Activated CD8-positive, alpha-beta memory T cell treated with anti-CD3 and anti-CD28 coated beads for 48 hours (primary cell): ENCODE data around the gene DGCR2.
"Not testable (repeated sequence)": the region's sequence is repeated elsewhere in the genome, so short reads cannot be mapped to it uniquely, and the experiment has no call there.

Experiments
- DNase-seq, 3 experiments: peaks; one replicate each; pipeline ENCODE4 v3.0.0-alpha.2; 2020; ENCODE audit warnings: low read depth in 2 of 3, low spot score in 2 of 3

Gene DGCR2

DNA sequence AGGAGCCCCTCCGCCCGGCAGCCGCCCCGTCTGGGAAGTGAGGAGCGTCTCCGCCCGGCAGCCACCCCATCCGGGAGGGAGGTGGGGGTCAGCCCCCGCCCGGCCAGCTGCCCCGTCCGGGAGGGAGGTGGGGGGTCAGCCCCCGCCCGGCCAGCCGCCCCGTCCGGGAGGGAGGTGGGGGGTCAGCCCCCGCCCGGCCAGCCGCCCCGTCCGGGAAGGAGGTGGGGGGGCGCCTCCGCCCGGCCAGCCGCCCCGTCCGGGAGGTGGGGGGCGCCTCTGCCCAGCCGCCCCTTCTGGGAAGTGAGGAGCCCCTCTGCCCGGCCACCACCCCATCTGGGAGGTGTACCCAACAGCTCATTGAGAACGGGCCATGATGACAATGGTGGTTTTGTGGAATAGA lies 37.6 kb downstream of the DGCR2 start:
- not testable (repeated sequence) for DNase-seq

DNA sequence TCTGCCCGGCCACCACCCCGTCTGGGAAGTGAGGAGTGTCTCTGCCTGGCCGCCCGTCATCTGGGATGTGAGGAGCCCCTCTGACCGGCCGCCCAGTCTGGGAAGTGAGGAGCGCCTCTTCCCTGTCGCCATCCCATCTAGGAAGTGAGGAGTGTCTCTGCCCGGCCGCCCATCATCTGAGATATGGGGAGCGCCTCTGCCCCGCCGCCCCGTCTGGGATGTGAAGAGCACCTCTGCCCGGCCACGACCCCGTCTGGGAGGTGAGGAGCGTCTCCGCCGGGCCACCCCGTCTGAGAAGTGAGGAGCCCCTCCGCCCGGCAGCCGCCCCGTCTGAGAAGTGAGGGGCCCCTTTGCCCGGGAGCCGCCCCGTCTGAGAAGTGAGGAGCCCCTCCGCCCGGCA lies 38.1 kb downstream of the DGCR2 start:
- DNase-seq, result not testable (repeated sequence)

DNA sequence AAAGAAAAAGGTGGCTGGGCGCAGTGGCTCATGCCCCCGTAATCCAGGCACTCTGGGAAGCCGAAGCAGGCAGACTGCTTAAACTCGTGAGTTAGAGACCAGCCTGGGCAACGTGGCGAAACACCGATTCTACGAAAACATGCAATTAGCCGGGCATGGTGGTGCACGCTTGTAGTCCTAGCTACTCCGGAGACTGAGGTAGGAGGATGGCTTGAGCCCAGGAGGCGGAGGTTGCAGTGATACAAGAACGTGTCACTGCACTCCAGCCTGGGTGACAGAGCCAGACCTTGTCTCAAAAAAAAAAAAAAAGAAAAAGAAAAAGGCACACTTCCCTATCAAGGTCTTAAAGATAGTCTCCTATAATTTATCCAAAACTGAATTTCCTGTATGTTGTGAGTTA lies 39.4 kb downstream of the DGCR2 start:
- no peak for DNase-seq

DNA sequence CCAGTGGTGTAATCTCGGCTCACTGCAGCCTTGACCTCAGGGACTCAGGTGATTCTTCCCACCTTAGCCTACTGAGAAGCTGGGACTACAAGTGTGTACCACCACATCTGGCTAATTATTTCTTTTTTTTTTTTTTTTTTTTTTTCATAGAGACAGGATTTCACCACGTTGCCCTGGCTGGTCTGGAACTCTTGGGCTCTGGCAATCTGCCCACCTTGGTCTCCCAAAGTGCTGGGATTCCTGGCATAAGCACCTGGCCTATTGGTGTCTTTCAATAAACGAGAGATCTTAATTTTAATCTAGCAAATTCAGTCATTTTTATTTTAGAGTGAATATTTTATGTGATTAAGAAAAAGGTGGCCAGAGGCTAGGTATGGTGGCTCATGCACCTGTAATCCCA lies 40.1 kb downstream of the DGCR2 start:
- DNase-seq, result no peak

DNA sequence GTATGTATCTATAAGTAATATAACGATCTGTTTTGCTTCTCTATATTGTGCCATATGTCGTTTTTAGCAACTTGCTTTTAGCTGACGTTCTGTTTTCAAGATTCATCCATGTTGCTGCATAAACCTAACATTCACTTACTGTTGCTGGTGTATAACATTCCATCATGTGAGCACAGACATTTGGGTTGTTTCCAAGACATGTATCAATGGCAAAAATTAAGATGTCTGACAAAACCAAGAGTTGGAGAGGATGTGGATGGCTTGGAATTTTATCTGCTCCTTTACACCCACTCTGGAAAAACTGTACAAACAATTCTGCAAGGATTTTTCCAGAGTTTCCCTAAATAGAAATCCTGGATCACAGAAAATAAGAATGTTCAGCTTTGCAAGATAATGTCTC lies 40.9 kb downstream of the DGCR2 start:
- DNase-seq, result no peak

DNA sequence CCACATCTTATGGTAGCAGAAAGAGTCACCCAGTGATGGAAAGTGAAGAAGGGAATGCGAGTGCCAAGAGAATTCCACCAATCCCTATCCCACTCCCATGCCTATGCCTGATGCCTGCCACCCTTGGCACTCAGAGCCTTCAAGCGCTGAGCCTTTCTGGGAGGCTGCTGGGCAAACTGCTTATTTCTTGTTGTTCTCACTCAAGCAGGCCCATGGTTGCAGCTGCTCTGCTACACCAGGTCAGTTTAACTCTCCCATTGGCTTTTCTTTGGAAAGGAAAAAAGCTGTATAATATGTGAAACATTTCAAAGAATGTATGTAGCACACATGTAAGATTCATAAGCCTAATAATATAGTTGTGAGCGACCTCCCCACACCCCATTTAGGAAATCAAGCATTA lies 41.4 kb downstream of the DGCR2 start:
- no peak for DNase-seq

DNA sequence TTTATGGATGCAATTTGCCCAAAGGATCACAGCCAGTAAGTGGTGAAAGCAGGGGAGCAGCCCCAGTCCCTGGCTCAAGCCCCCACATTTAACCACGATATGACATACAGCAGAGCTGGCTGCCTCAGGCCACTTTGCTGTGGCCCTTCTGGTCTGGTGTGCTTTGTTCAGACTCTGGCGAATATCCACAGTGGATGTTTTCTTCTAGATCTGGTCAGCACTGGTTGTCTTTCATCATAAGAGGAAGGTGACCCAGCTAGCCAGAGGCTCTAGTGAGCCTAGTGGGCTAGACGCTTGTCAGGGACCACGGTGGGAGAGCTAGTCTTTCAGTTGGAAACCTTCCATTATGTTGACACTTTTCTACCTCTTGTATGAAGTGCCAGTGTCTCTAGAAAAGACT lies 42.5 kb downstream of the DGCR2 start:
- DNase-seq, result no peak

DNA sequence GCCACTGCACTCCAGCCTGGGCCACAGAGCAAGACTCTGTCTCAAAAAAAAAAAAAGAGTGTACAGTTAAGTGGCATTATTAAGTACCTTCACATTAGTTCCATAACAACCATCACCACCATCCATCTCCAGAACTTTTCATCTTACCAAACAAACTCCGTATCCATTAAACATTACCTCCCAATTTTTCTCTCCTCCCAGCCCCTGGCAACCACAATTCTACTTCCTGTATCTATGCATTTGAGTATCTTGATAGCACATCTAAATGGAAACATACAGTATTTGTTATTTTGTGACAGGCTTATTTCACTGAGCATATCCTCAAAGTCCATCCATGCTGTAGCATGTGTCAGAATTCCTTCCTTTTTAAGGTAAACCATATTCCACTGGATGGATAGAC lies 46.8 kb downstream of the DGCR2 start:
- DNase-seq, result no peak

DNA sequence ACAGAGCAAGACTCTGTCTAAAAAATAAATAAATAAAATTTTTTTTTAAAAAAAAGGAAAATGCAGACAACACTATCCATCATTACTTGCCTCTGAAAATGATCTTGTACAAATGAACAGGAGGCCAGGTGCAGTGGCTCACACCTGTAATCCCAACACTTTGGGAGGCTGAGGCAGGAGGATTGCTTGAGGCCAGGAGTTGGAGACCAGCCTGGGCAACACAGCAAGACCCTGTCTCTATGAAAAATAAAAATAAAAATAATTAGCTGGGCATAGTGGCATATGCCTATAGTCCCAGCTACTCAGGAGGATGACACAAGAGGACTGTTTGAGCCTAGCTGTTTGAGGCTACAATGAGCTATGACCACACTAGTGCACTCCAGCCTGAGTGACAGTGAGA lies 49.4 kb downstream of the DGCR2 start:
- not testable (repeated sequence) for DNase-seq

DNA sequence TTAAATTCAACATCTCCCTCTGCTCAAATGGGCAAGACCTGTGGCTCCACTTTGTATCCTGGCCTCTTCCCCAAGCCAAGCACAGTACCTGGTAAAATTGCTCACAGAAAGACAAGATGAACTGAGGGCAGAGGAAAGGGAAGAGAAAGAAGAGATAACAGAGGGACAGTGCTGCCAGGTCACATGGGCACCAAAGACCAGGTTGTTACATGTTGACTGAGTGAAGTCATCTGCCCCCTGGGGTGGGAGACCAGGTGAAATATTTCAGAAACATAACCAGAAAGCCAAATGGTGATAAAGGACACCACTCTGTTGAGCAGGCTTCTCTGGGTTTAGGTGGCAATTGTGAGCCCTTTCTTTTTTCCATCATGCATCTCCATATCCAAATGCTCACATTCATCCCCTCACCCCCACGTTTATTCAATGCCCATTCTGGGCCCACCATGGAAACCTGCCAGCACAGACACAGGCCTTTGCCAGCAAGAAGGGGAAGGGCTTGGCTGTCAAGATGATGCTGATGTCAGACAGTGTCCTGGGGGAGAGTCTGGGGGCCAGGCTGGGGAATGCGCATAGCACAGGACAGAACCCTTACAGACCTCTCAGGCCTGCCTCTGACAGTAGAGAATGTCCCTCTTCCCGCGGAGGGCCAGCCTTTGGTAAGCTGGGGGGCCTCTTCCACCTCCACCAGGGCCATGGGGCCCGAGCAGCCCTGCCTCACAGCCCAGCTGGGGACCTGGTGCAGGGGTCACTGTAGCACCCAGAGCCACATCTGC lies 51.6 kb downstream of the DGCR2 start:
- DNase-seq, result no peak

DNA sequence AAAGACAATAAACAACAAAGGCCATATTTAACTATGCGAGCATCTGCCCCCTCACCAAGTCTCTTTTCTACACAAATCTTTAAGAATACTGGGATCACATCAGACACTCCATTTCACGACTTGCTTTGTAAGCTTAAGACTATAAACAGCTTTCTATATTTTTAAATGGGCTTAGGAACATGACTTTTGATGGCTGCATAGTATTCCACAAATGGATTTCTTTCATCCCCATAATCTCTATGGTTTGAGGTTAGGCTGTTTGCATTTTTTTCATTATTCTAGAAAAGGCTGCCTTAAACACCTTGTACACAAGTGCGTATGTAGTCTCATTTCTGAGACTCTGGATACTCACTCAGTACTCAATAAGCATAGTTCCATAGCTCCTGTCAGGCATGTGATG lies 52.8 kb downstream of the DGCR2 start:
- DNase-seq, result no peak

DNA sequence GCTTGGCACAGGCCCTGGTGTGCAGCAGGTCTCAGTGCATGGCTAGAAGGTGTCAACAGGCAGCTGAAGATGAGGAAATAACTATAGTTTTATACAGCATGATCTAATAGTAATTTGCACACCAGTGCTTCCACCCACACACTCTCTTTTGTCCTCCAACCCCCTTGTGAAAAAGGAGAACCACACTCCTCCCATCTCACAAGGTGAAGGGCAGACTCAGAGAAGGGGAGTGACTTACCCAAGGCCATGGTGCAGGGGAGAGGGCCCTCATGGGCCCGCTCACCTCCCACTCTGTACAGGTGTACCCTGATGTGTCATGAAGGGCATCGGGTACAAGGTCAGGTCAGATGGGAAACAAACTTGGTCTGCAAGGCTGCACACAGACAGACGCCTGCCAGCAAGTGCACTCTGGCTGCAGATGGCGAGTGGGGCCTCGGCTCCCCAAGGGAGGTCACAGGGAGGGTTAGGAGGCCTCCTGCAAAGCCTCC lies 53.4 kb downstream of the DGCR2 start:
- DNase-seq, result no peak

DNA sequence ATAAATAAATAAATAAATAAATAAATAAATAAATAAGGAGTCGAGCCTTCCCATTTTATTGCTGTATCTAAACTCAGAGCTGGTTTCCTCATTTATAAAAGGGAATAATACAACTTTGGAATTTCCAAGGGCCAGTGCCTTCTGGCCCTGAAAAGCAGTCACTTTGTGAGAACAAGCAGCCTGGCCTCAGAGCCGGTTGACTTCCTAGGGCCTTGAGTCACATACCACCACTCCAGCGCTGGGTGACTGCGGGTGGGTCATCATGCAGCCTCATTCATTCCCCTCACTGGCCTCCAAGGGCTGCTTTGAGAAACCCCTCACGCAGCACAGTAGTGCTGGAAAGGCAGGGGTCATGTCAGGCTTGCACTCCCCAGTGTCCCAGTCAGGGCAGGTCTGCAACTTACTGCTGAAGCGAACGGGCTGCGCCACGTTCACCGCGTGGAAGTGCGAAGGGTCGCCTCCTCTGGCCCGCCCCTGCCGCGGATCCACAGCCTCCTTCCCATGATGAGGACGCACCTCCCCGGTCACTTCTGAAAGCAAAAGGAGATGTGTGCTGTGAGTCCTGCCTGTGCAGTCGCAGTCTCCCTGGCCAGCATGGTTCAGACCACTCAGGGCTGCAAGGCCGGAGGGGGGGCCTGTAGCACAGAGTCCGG lies 54.4 kb downstream of the DGCR2 start:
- DNase-seq, result no peak

DNA sequence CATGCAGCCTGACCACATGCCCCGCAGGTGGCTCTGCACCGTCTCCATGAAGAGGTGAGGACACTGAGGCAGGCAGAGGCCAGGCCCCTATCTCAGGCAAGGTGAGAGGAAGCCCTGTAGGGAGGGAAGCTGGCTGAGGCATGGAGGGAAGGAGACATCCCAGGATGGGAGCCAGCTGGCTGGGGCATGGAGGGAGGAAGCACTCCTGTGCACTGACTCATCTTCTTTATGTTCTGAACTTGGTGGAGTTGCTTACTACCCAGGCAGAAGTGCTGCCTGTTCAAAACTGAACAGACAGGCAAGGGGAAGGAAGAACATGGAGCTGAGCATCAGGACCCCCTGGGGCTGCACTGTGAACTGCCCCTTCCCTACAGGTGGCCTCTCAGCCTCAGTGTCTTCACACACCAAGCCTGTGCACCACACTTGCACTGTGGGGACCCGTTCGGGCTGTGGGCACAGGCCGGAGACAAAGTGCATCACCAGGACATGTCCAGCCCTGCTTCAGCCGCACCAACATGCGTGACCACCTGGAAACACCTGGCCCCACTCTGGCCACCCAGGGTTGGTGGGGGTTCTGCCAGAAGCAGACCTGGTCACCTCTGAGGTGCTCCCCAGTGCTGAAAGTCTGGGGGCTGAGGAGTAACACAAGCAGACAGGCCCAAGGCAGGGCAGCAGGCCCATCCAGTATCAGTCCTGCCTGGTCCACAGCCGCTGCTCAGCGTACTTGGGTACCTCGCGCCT lies 55.5 kb downstream of the DGCR2 start:
- no peak for DNase-seq

DNA sequence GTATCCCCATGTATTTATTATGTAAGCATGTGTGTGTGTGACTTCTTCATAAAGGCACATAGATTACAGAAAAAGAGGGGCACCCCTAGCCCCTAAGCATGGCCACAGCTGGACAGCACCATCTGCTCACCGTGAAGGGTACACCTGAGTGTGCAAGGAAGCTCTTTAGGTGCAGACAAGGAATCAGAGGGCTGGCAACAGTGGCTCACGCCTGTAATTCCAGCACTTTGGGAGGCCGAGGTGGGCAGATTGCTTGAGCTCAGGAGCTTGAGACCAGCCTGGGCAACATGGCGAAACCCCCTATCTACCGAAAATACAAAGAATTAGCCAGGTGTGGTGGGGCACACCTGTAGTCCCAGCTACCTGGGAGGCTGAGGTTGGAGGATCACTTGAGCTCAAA lies 56.3 kb downstream of the DGCR2 start:
- no peak for DNase-seq

DNA sequence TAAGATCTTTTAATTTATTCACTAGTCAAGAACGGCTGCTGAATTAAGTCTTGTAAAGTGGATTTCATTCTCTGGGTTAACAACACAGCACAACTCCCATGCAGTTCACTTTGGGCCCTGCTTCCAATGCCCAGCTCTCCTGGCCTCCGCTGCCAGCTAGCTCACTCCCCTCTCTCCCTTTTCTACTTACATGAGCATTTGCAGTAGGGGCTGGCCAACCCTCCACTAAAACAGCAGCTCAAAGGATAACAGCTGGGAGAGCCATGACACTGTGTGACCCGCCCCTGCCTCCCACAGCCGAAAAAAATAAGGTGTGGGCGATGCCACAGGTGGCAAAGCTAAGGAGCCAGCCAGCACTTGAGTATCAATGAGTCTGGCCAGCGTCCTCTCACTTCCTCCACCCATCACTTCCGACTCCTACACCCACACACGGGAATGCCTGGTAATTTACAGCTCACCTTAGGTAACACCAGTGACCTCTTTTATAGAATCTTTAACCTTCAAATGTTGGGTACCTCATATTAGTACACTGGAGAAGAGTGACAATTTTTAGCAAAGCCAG lies 56.8 kb downstream of the DGCR2 start:
- no peak for DNase-seq

DNA sequence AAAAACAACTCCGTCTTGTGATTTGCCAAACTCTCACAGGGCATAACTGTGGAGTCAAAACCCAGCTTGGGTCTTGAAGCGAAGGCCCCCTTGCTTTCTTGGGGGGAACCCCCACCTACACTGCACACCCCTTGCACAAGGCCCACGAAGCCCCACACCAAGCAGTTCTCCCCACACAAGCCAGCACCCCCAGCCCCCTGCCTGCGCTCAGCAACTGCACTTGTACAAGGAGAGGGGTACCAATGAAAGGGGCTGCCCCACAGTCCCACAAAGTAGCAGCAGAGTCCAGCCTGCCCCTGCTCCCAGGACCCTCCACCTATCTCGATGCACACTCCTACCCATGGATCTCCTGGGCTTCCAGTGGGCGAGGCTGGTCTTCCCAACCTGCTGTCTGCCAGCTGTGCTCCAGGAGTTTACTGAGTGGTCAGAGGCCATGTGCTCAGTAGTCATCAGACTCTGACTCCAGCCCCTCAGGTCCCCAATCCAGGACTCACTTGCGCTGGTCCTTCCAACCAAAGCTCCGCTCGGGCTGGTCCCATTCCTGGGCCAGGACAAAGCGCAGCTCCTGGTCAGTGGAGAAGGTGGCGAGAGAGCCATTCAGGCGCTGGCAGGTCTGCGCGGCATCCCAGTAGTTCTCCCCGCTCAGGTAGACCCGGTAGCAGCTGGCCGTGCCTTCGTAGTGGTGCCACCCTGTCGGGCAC lies 57.7 kb downstream of the DGCR2 start:
- no peak for DNase-seq

DNA sequence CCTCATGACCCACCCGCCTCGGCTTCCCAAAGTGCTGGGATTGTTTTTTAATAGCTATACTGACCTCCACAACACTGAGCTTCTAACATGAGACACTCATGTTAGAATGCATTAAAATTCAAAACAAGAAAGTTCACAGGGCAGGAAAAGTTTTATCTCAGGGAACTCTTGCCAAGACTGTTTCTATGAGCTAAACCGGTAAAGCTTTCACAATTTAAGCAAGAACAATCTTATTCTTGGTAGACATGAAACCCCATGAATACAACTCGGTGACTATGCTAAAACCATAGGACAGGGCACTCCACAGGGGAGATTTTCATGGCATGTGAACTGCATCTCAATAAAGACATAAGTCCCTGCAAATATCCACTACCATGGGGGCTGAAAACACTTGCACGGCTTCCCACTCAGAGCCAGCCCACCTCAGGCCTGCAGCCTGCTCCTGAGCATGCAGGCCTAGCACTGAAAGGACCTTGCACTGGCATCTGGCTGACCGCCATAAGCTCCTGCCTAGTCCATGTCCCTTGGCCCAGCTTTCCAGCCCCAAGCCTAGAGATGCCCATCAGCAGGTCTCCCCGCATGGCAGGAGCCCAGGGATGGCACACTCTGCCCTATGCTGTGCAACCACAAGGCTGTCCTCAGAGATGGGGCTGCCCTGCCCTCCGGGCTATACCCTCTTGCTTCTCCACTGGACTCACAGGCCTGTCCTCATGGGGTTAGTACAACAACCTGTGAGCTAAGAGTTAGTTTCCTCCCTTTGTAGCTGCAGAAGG lies 58.4 kb downstream of the DGCR2 start:
- no peak for DNase-seq

DNA sequence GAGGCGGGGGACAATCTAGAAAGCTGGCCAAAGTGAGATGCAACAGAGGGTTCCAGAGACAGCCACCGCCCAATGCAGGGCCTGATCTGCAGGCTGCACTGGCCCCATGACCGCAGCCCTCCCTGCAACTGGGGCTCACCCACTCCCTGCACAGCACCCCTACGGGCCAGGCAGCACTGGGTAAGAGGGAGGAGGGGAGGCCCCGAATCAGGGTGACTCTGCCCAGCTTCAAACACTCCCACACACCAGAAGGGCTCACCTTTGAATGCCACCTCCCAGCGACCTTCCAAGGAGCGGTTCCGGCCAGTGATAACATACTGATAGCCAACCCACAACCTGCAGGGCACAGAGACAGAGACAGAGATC lies 59.3 kb downstream of the DGCR2 start:
- no peak for DNase-seq

DNA sequence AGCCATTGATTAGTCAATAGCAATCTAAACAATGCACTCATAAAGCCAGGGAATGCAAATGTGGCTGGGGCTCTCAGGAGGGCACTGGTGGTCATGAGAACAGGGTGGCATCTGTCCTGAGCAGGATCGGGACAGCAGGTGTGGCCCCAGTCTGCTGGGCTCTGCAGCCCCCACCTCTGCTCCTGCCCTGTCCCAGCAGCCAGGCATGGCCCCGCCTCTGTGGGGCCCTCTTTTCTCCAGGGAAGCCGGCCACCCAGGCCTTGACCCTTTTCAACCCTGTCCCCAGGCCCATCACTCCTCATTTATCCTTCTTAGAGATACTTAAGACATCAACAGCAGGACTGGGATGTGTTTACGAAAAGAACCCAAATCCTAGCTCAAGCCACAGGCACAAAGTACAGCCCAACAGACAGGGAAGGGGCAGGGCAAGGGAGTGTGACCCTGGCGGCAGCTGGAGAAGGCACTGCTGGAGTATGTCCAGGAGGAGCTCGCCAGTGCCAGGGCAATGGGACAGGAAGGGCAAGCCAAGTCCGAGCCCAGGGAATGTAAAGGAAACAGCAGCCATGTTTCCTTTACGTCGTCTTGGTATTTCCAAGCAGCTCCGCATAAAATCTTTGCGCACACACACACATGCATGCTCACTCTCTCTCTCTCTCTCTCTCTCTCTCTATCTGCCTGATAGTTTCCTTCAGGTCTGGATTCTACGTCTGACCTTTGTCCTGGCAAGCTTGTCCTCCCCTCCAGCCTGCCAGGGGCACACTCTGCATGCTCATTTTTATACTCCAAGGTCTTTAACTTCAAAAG lies 59.9 kb downstream of the DGCR2 start:
- no peak for DNase-seq
